Thymus (tissue), 11 donors: ENCODE results near the gene TEX14. TPM values are rescaled to one million over a fixed set of nuclear protein-coding genes. Genes with fewer than 3 reads are reported as not detected.
A peak's percentile ranks its signal among the peaks of the same experiment; 100 is the strongest.
"Not testable (repeated sequence)": the region's sequence is repeated elsewhere in the genome, so short reads cannot be mapped to it uniquely, and the experiment has no call there.

Source experiments
- DNase-seq, 9 donors: peaks; one replicate each; pipeline ENCODE4 v3.0.0-alpha.2; 2013; ENCODE audit warnings: low spot score in 9 of 9, low read depth in 6 of 9, missing footprints in 1 of 9
- H3K27ac ChIP-seq, 2 donors: one replicate each; pipeline ENCODE4 v1.5.1; 2013; ENCODE audit warnings: control low read depth in 1 of 2, low read depth in 1 of 2, low read length in 1 of 2, mild to moderate bottlenecking in 1 of 2, moderate library complexity in 1 of 2
- H3K27me3 ChIP-seq, 2 donors: one replicate each; pipeline ENCODE4 v1.5.1; 2013; ENCODE audit warnings: low read length in 1 of 2; ENCODE audit not compliant: control insufficient read depth in 2 of 2, insufficient read depth in 1 of 2
- H3K36me3 ChIP-seq, 2 donors: one replicate each; pipeline ENCODE4 v1.5.1; 2013; ENCODE audit warnings: low read length in 1 of 2, mild to moderate bottlenecking in 1 of 2, moderate library complexity in 1 of 2; ENCODE audit not compliant: control insufficient read depth in 2 of 2, insufficient read depth in 2 of 2
- H3K4me1 ChIP-seq, 2 donors: one replicate each; pipeline ENCODE4 v1.5.1; 2013; ENCODE audit warnings: low read length in 2 of 2; ENCODE audit not compliant: control insufficient read depth in 2 of 2, insufficient read depth in 2 of 2
- H3K4me3 ChIP-seq, 2 donors: one replicate each; pipeline ENCODE4 v1.5.1; 2013; ENCODE audit warnings: low read length in 2 of 2, control low read depth in 1 of 2, mild to moderate bottlenecking in 1 of 2
- H3K9me3 ChIP-seq, 2 donors: one replicate each; pipeline ENCODE4 v1.5.1; 2013; ENCODE audit warnings: low read length in 1 of 2, mild to moderate bottlenecking in 1 of 2; ENCODE audit not compliant: control insufficient read depth in 2 of 2, insufficient read depth in 1 of 2
- WGBS: extraction: QIAGEN DNeasy Blood & Tissue Kit; methylation state at CpG from one replicate; pipeline ENCODE4 v1.1.7; 2013; 5-methylcytosine and 5-hydroxymethylcytosine counted together
- polyA plus RNA-seq: library from polyadenylated mRNA; stranded (reverse); fragments of 200-250 nt; gene quantifications from one replicate; pipeline ENCODE4 v1.2.3, GENCODE V29; 2013
- total RNA-seq: library from RNA; stranded (reverse); fragments of 120-200 nt; gene quantifications from one replicate; pipeline ENCODE4 v1.2.4, GENCODE V29; 2013
- donor health status: healthy.

Gene TEX14
- total and polyA plus RNA-seq, 2 donors, result 0.33 to 0.46 TPM

DNA sequence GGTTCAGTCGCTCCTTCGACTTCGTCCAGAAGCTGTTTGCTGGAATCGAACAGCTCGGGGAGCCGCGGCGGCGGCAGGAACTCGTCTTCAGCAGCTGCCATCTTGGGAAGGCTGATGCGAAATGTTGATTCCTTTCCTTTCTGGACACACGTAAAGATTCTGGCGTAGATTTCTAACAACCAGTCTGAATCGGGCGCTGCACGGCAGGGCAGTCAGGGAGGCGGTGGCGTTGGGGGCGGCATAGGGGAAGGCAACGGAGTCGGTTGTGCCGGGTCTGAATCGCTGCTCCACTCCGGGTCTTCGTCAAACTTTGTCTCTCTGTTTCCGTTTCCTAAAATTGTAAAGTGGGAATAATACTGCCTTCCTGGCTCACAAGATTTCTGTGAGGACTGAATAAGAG is 30.3 kb downstream of the TEX14 start:
- Histone ChIP-seq H3K4me3 (no peak overlapping the region), H3K9me3 (no peaks in the 10 kb centered on the region), H3K27me3 (peaks cover 0 to 3% of the 10 kb centered on the region in 2 donors), H3K27ac (no peak overlapping the region), H3K36me3 (no peaks in the 10 kb centered on the region), H3K4me1 (no peaks in the 10 kb centered on the region)
- DNase-seq, result no peak
- 97% methylated on average over 26 of the region's 26 CpGs for WGBS

DNA sequence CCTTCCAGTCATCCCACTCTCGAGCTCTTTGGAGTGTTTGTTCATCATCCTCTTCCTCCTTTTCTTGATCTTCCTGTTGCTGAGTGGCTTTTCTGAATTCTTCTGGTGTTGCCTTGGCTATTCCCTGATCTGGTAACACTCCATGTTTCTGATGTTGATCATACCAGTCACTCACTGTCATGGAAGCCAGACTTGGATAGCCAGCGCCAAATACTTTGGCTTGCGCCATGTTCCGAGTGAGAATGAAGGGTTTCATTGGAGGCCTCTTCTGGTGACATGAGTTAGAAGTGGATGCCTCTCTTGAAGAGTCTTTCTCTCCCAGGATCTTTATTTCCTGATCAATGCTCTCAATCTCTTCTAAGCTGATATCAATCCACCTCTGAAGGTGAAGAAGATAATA is 31.2 kb downstream of the TEX14 start:
- H3K27ac ChIP-seq, result no peak overlapping the region
- no peaks in the 10 kb centered on the region for H3K4me1 ChIP-seq
- H3K4me3 ChIP-seq, result no peak overlapping the region
- 91% methylated on average over 4 of the region's 4 CpGs for WGBS
- H3K36me3 ChIP-seq, result no peaks in the 10 kb centered on the region
- H3K27me3 ChIP-seq, result peaks cover 0 to 3% of the 10 kb centered on the region in 2 donors
- DNase-seq, result no peak
- H3K9me3 ChIP-seq, result no peaks in the 10 kb centered on the region

DNA sequence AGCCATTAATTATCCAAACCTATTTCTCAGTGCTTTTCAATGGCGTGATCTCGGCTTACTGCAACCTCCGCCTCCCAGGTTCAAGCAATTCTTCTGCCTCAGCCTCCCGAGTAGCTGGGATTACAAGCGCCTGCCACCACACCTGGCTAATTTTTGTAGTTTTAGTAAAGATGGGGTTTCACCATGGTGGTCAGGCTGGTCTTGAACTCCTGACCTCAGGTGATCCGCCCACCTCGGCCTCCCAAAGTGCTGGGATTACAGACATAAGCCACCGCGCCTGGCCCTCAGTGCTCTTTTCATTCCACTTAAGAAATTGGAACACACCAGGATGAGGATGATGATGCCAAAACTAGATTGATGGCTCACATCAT is 32.1 kb downstream of the TEX14 start:
- H3K27me3 ChIP-seq, H3K4me1 ChIP-seq, H3K36me3 ChIP-seq, DNase-seq, H3K9me3 ChIP-seq, H3K27ac ChIP-seq: not testable (repeated sequence)
- 38% methylated on average over 9 of the region's 9 CpGs for WGBS
- peak overlapping the region; percentile 19 to 27 for H3K4me3 ChIP-seq

DNA sequence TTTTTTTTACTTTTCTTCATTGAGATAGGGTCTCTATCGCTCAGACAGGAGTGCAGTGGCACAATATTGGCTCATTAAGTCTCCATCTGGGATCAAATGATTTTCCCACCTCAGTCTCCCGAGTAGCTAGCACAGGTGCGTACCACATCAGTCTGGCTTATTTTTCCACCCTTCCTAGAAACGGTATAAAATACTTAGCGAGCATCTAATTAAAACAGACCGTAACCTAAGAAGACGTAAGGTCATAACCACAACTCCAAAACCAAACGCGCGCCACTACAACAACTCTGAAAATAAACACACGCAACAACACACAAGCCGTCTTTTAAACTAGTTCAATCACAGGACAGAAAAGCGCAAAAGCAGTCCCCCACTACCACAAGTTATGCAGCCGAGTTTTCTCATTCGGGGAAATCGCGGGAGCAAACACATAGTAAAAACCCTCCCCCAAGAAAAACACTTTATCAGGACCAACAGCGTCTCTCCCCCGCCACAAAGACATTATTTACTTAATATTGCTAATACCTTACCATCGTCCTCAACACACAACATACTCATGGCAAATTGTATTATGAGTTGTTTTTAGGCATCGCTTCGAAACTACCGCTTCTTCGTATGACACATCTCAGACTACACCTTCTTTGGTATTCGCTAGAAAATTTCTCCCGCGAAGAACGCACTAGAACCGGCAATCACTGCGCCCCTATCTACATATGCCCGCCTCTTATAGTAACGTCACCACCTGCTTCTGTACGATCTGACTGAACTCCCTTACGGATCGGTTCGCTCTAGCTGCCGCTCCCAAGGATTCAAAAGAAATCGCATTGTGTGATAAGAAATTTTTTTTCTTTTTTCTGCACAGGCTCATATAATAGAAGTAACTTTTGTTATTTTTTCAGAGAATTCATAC is 32.8 kb downstream of the TEX14 start:
- H3K4me3 ChIP-seq, result peak overlapping the region; percentile 19 to 27
- H3K27ac ChIP-seq, result peak overlapping the region in 1 of 2 donors; percentile 78
- H3K36me3 ChIP-seq, result no peaks in the 10 kb centered on the region
- no peaks in the 10 kb centered on the region for H3K4me1 ChIP-seq
- peak; percentile 54 to 88 (median 69) for DNase-seq
- 2% methylated on average over 38 of the region's 38 CpGs for WGBS
- peaks cover 0 to 3% of the 10 kb centered on the region in 2 donors for H3K27me3 ChIP-seq
- no peaks in the 10 kb centered on the region for H3K9me3 ChIP-seq

DNA sequence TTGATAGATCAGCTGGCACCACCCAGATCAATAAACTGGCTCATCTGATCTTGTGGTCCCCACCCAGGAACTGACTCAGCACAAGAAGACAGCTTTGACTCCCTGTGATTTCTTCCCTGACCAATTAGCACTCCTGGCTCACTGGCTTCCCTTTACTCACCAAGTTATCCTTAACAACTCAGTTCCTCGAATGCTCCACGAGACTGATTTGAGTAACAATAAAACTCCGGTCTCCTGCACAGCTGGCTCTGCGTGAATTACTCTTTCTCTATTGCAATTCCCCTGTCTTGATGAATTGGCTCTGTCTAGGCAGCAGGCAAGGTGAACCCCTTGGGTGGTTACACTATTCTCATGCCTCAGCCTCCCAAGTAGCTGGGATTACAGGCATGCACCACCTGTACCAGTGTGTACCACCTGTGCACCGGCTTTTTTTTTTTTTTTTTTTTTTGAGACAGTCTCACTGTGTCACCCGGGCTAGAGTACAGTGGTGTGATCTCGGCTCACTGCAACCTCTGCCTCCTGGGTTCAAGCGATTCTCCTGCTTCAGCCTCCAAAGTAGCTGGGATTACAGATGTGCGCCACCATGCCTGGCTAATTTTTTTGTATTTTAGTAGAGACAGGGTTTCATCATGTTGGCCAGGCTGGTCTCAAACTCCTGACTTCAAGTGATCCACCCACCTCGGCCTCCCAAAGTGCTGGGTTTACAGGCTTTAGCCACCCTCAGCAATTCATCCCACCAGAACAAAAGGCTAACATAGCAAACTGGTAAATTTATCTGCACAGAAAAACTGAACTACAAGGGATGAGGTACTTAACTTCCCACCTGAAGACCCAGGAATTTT is 33.7 kb downstream of the TEX14 start:
- not testable (repeated sequence) for H3K4me3 ChIP-seq

DNA sequence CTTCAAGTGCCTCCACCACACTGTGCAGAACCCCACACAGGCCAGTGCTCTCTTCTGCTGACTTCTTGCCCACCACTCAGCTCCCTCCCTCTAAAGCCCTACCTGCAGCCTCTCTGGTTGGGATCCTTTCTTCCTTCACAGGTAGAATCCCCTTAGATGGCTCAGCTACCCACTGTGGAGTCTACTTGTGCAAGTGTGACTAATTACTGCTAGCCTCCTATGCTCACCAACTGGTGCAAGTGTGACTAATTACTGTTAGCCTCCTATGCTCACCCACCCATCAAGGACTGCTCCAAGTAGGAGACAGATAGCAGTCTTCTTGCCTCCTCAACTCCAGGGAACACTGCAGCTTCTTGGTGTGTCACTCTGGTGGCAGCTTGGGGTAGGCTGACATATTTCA is 43.6 kb downstream of the TEX14 start:
- no peaks in the 10 kb centered on the region for H3K9me3 ChIP-seq
- H3K27me3 ChIP-seq, result no peaks in the 10 kb centered on the region
- no peak for DNase-seq
- no peak overlapping the region for H3K27ac ChIP-seq
- no peaks in the 10 kb centered on the region for H3K4me1 ChIP-seq
- H3K4me3 ChIP-seq, result no peak overlapping the region
- no peaks in the 10 kb centered on the region for H3K36me3 ChIP-seq

More for the DNA sequence above, 33.7 kb downstream of the TEX14 start:
- H3K27ac ChIP-seq, result peak overlapping the region in 1 of 2 donors; percentile 78
- H3K27me3 ChIP-seq, H3K9me3 ChIP-seq, DNase-seq, H3K4me1 ChIP-seq, H3K36me3 ChIP-seq: not testable (repeated sequence)
- 86% methylated on average over 10 of the region's 10 CpGs for WGBS

DNA sequence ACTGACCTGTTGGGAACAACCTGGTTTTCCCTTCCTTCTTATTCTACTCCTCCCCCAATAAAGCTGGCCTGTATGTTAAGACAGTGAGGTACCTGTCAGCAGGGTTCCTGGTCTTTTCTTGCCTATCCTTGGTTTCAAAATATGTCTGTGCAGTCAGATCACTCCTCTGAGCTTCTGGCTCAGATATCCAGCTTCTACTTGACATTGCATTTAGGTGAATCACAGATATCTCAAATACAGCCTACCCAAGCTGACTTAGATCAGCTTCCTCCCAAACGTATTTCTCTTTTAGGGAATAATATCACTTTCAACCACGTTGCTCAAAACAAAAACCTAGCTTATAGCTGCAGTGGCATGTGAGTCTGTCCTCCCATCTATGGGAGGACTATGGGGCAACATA is 48.7 kb downstream of the TEX14 start:
- Histone ChIP-seq H3K9me3 (no peaks in the 10 kb centered on the region), H3K27me3 (no peaks in the 10 kb centered on the region), H3K36me3 (no peaks in the 10 kb centered on the region), H3K4me3 (no peak overlapping the region), H3K4me1 (no peaks in the 10 kb centered on the region), H3K27ac (no peak overlapping the region)
- 80% methylated on average over 2 of the region's 2 CpGs for WGBS
- DNase-seq, result no peak

DNA sequence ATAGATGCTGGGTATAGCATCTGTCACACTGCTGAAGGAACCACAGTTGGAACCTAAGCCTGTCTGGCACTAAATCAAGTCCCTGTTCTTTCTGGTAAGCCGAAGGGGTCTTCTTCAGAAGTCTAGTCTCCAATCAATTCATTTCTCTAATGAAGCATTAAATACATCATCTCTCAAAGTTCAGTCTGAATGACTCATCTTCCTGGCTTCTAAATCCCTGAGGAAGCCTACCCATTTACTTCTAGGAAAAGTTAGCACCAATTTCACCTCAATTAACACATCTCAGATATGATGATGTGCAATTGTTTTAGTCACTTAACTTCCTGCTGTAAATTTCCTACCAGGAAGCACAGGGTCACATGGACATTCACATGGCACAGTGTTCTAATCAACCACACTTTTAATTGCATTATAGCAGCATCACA is 49.9 kb downstream of the TEX14 start:
- H3K27ac ChIP-seq, result no peak overlapping the region
- no peaks in the 10 kb centered on the region for H3K27me3 ChIP-seq
- H3K4me1 ChIP-seq, result no peaks in the 10 kb centered on the region
- no peaks in the 10 kb centered on the region for H3K36me3 ChIP-seq
- no peaks in the 10 kb centered on the region for H3K9me3 ChIP-seq
- 95% methylated on average over 1 of the region's 1 CpG for WGBS
- DNase-seq, result no peak
- no peak overlapping the region for H3K4me3 ChIP-seq

DNA sequence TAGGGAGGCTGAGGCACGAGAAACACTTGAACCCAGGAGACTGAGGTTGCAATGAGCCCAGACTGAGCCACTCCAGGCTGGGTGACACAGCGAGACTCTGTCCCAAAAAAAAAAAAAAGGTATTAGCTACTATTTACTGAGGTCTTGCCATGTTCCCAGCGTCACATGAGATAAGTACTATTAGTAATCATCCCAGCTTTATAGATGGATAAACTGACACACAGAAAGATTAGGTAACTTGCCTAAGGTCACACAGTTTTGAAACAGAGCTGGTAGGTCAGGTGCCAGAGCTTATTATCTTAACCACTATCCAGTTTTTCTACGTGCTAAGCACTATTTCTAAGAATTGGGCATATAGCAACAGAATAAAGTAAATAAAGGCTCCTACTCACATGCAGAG is 51.6 kb downstream of the TEX14 start:
- DNase-seq, result no peak
- no peaks in the 10 kb centered on the region for H3K9me3 ChIP-seq
- H3K4me3 ChIP-seq, result no peak overlapping the region
- H3K27ac ChIP-seq, result no peak overlapping the region
- H3K36me3 ChIP-seq, result no peaks in the 10 kb centered on the region
- 91% methylated on average over 4 of the region's 4 CpGs for WGBS
- H3K27me3 ChIP-seq, result no peaks in the 10 kb centered on the region
- H3K4me1 ChIP-seq, result no peaks in the 10 kb centered on the region
